H1 (cell line): Measurements from ENCODE around the gene LTB4R. TPM values are rescaled to one million over a fixed set of nuclear protein-coding genes. Genes with fewer than 3 reads are reported as not detected.

Experiments used
- CTCF ChIA-PET: fragments of 300-600 bp; sonication (Branson Sonifier 250); formaldehyde crosslinking; loops from one replicate; lab custom pipeline; 2021; ENCODE audit not compliant: partially characterized antibody; lab: Charles Lee
- POLR2A ChIA-PET: fragments of 300-600 bp; sonication (Branson Sonifier 250); formaldehyde crosslinking; loops from one replicate; lab custom pipeline; 2021; ENCODE audit warnings: inconsistent platforms; ENCODE audit not compliant: partially characterized antibody; lab: Charles Lee
- DNase-seq, 2 experiments: peaks; one replicate each; pipeline versions ENCODE4 v3.0.0 to v3.0.0-alpha.2; 2010 to 2022; ENCODE audit warnings: low spot score in 2 of 2, low read depth in 1 of 2, mixed read lengths in 1 of 2
- FAIRE-seq: peaks from 2 replicates; lab custom pipeline; 2011; peaks lifted over from hg19 to GRCh38; lab: Jason Lieb, UNC
- H2AFZ ChIP-seq: 2 replicates; pipeline ENCODE4 v1.8.1; 2012; ENCODE audit warnings: low read length, inconsistent platforms
- H2AK5ac ChIP-seq: 2 replicates; pipeline ENCODE4 v1.6.1; 2013; ENCODE audit warnings: low read depth, low read length
- H2BK120ac ChIP-seq: replicated peaks from 2 replicates; pipeline ENCODE3; 2013; ENCODE audit warnings: low read depth, low read length, inconsistent platforms
- H2BK12ac ChIP-seq: 2 replicates; pipeline ENCODE4 v1.6.1; 2013; ENCODE audit warnings: low read depth, low read length
- H2BK15ac ChIP-seq: 2 replicates; pipeline ENCODE4 v1.6.1; 2013; ENCODE audit warnings: low read length
- H2BK20ac ChIP-seq: 2 replicates; pipeline ENCODE4 v1.6.1; 2013; ENCODE audit warnings: low read length
- H2BK5ac ChIP-seq: 2 replicates; pipeline ENCODE4 v1.6.1; 2013; ENCODE audit warnings: low read depth, low read length
- H3K14ac ChIP-seq: 2 replicates; pipeline ENCODE4 v1.6.1; 2013; ENCODE audit warnings: inconsistent platforms; ENCODE audit not compliant: insufficient read length
- H3K18ac ChIP-seq: 2 replicates; pipeline ENCODE4 v1.6.1; 2013; ENCODE audit warnings: low read length; ENCODE audit errors: extremely low read depth
- H3K23ac ChIP-seq: 2 replicates; pipeline ENCODE4 v1.6.1; 2013; ENCODE audit warnings: inconsistent platforms; ENCODE audit not compliant: insufficient read length
- H3K23me2 ChIP-seq: 2 replicates; pipeline ENCODE4 v1.6.1; 2013; ENCODE audit warnings: low read depth, low read length
- H3K27ac ChIP-seq: 2 replicates; pipeline ENCODE4 v1.6.1; 2011; ENCODE audit warnings: low read depth, low read length, inconsistent platforms
- H3K27me3 ChIP-seq, 4 experiments: replicated peaks in 1 of 4; 1 replicate in 1 of 4; 2 replicates in 3 of 4; pipeline versions ENCODE4 v1.6.1 to v1.8.1; 2011 to 2013; ENCODE audit warnings: low read length in 3 of 4, mild to moderate bottlenecking in 3 of 4, inconsistent platforms in 2 of 4, mixed read lengths in 2 of 4, moderate library complexity in 1 of 4; ENCODE audit not compliant: control insufficient read depth in 3 of 4, insufficient read depth in 3 of 4; ENCODE audit errors: extremely low read depth in 1 of 4
- H3K36me3 ChIP-seq, 4 experiments: 2 replicates each; pipeline versions ENCODE4 v1.6.1 to v1.8.1; 2011 to 2013; ENCODE audit warnings: mild to moderate bottlenecking in 4 of 4, low read length in 3 of 4, moderate library complexity in 2 of 4, control low read depth in 1 of 4, inconsistent platforms in 1 of 4; ENCODE audit not compliant: insufficient read depth in 4 of 4, control insufficient read depth in 2 of 4
- H3K4ac ChIP-seq: replicated peaks from 2 replicates; pipeline ENCODE3; 2013; ENCODE audit warnings: low read length, low read depth, mixed read lengths, inconsistent platforms; ENCODE audit not compliant: insufficient read length
- H3K4me1 ChIP-seq, 4 experiments: replicated peaks in 1 of 4; 1 replicate in 1 of 4; 2 replicates in 3 of 4; pipeline versions ENCODE4 v1.6.1 to v1.8.1; 2011 to 2013; ENCODE audit warnings: low read length in 3 of 4, inconsistent platforms in 2 of 4, mixed read lengths in 1 of 4; ENCODE audit not compliant: insufficient read depth in 4 of 4, control insufficient read depth in 3 of 4
- H3K4me2 ChIP-seq, 2 experiments: 2 replicates each; pipeline versions ENCODE4 v1.6.1 to v1.8.1; 2011 to 2013; ENCODE audit warnings: low read depth in 2 of 2, low read length in 2 of 2, control low read depth in 1 of 2, inconsistent platforms in 1 of 2, mild to moderate bottlenecking in 1 of 2; ENCODE audit not compliant: insufficient read depth in 1 of 2
- H3K4me3 ChIP-seq, 4 experiments: fragments of 200-600, 300-600 bp in 1 of 4; sonication (generic), shearing (Covaris generic), sonication (Bioruptor Twin) in 1 of 4; 2 replicates each; pipeline versions ENCODE4 v1.5.1 to v1.8.1; 2011 to 2016; ENCODE audit warnings: low read length in 4 of 4, low read depth in 3 of 4, control low read depth in 2 of 4, inconsistent platforms in 2 of 4, mild to moderate bottlenecking in 2 of 4, mixed read lengths in 1 of 4, moderate library complexity in 1 of 4; ENCODE audit not compliant: insufficient read depth in 2 of 4; ENCODE audit errors: extremely low read depth in 1 of 4
- H3K56ac ChIP-seq: replicated peaks from 2 replicates; pipeline ENCODE3; 2013; ENCODE audit warnings: low read depth, mild to moderate bottlenecking, mixed read lengths, low read length, inconsistent platforms; ENCODE audit not compliant: insufficient read length
- H3K79me1 ChIP-seq: 2 replicates; pipeline ENCODE4 v1.6.1; 2013; ENCODE audit warnings: low read depth, low read length, control low read depth
- H3K79me2 ChIP-seq, 2 experiments: 2 replicates each; pipeline versions ENCODE4 v1.6.1 to v1.8.1; 2012 to 2013; ENCODE audit warnings: low read length in 2 of 2, mild to moderate bottlenecking in 2 of 2, inconsistent platforms in 1 of 2; ENCODE audit not compliant: insufficient read depth in 2 of 2, control insufficient read depth in 1 of 2
- H3K9ac ChIP-seq, 4 experiments: replicated peaks in 1 of 4; 1 replicate in 1 of 4; 2 replicates in 3 of 4; pipeline versions ENCODE4 v1.6.1 to v1.8.1; 2011 to 2013; ENCODE audit warnings: low read depth in 3 of 4, low read length in 3 of 4, control low read depth in 2 of 4, mild to moderate bottlenecking in 2 of 4, moderate library complexity in 2 of 4, inconsistent platforms in 1 of 4; ENCODE audit errors: extremely low read depth in 1 of 4
- H3K9me3 ChIP-seq, 2 experiments: 2 replicates each; pipeline versions ENCODE4 v1.6.1 to v1.8.1; 2012 to 2013; ENCODE audit warnings: mild to moderate bottlenecking in 2 of 2, moderate library complexity in 2 of 2, control low read depth in 1 of 2, inconsistent platforms in 1 of 2, low read depth in 1 of 2, low read length in 1 of 2, mixed read lengths in 1 of 2; ENCODE audit not compliant: insufficient read depth in 2 of 2
- H4K20me1 ChIP-seq, 2 experiments: replicated peaks in 1 of 2; 2 replicates each; pipeline versions ENCODE3 to v1.8.1; 2011 to 2013; ENCODE audit warnings: inconsistent platforms in 2 of 2, low read length in 2 of 2, mild to moderate bottlenecking in 1 of 2; ENCODE audit not compliant: insufficient read depth in 2 of 2, control insufficient read depth in 1 of 2
- H4K5ac ChIP-seq: 2 replicates; pipeline ENCODE4 v1.6.1; 2013; ENCODE audit warnings: low read length, low read depth, mixed read lengths, inconsistent platforms; ENCODE audit not compliant: insufficient read length
- H4K8ac ChIP-seq: 2 replicates; pipeline ENCODE4 v1.8.0; 2013; ENCODE audit warnings: mild to moderate bottlenecking, moderate library complexity, low read length, inconsistent platforms; ENCODE audit not compliant: insufficient read depth; ENCODE audit errors: extremely low read depth
- H4K91ac ChIP-seq: replicated peaks from 2 replicates; pipeline ENCODE3; 2013; ENCODE audit warnings: low read length, mixed read lengths, inconsistent platforms; ENCODE audit not compliant: insufficient read length
- ASH2L ChIP-seq: fragments of 200-600, 300-600 bp; sonication (generic); IDR thresholded peaks from one replicate; pipeline ENCODE4 v1.7.1; 2017; ENCODE audit warnings: low read length
- E2F6 ChIP-seq: IDR thresholded peaks from 2 replicates; pipeline ENCODE4 v1.6.1; 2012; ENCODE audit warnings: inconsistent platforms
- GABPA ChIP-seq: IDR thresholded peaks from 2 replicates; pipeline ENCODE4 v1.6.1; 2011; ENCODE audit warnings: mild to moderate bottlenecking, low read length, moderate library complexity, borderline replicate concordance; ENCODE audit not compliant: insufficient read depth
- POLR2AphosphoS5 ChIP-seq: IDR thresholded peaks from 2 replicates; pipeline ENCODE4 v1.6.1; 2011; ENCODE audit warnings: low read depth, low read length
- RAD21 ChIP-seq, 2 experiments: IDR thresholded peaks in 1 of 2; conservative IDR thresholded peaks in 1 of 2; 2 replicates each; pipeline ENCODE4 v1.6.1; 2011; ENCODE audit warnings: low read depth in 2 of 2, low read length in 2 of 2, improper control_type of control experiment in 1 of 2, inconsistent platforms in 1 of 2, mild to moderate bottlenecking in 1 of 2, moderate library complexity in 1 of 2
- TBP ChIP-seq: IDR thresholded peaks from 2 replicates; pipeline ENCODE4 v1.6.1; 2011; ENCODE audit warnings: low read depth, low read length, improper control_type of control experiment
- USF2 ChIP-seq: IDR thresholded peaks from 2 replicates; pipeline ENCODE4 v1.6.1; 2011; ENCODE audit warnings: low read length, improper control_type of control experiment
- WGBS, 2 experiments: shearing (Covaris generic) in 1 of 2; methylation state at CpG; one replicate each; pipeline versions ENCODE4 v1.1.6 to v1.1.7; 2013 to 2015; ENCODE audit warnings: low lambda C conversion rate in 2 of 2, mixed read lengths in 2 of 2, inconsistent platforms in 1 of 2, low coverage in 1 of 2, missing lambda C conversion rate in 1 of 2; ENCODE audit not compliant: insufficient replicate concordance in 2 of 2, insufficient coverage in 1 of 2, insufficient read length in 1 of 2; ENCODE audit errors: extremely low coverage in 1 of 2, missing lambda C conversion rate in 1 of 2; 5-methylcytosine and 5-hydroxymethylcytosine counted together
- polyA plus RNA-seq, 7 experiments: library from polyadenylated mRNA; depleted of rRNA in 3 of 7; stranded (reverse) in 5 of 7; unstranded in 2 of 7; fragments of >200 nt in 5 of 7; fragments of 200-250 nt in 2 of 7; gene quantifications; 1 replicate in 5 of 7; 2 replicates in 1 of 7; 4 replicates in 1 of 7; pipeline versions ENCODE4 v1.2.1 to v1.2.3, GENCODE V29; 2011 to 2013; ENCODE audit warnings: missing spikeins in 2 of 7, mixed read lengths in 2 of 7
- total RNA-seq: library from RNA; stranded (reverse); fragmentation: NEBNext Ultra II Directional; extraction: Animal tissue kit (Norgen Biotek cat#: 25700); gene quantifications from 2 replicates; pipeline ENCODE4 v1.2.1, GENCODE V29; 2021
- TF ChIP-seq, protein P1 (sequence below): IDR thresholded peaks from 2 replicates; pipeline ENCODE4 v1.6.1; 2012; ENCODE audit warnings: inconsistent platforms

The LTB4R gene
- total and polyA plus RNA-seq, 2 of the 8 experiments (the other 6 are each of a cell fraction or from before 2014, with no cell fraction given), result 4.1 to 6.7 TPM

GRCh38 chr14:24315807-24316596 lies 4.7 kb downstream of the LTB4R start:
- DNase-seq (peak in 1 of 2 experiments; percentile 78), FAIRE-seq (no peak)
- no peak overlapping the region for H2AFZ ChIP-seq
- CTCF ChIA-PET, result interaction anchor here (0.6 to 27.8 kb wide), 12 partner anchors 9 to 141 kb away, joined by 3 to 664 read pairs (median 3); partner anchors contain the start of genes ADCY4, CBLN3, CIDEB and DHRS1
- no peaks in the 10 kb centered on the region for H3K79me1 ChIP-seq
- H3K27me3 ChIP-seq, result peaks cover 0 to 42% (median 31%) of the 10 kb centered on the region in 4 experiments; a peak in 6 of 7 replicates
- H3K9ac ChIP-seq, result no peak overlapping the region; a peak in 1 of 7 replicates
- H2BK5ac ChIP-seq, result no peak overlapping the region
- H3K18ac ChIP-seq, result no peak overlapping the region
- no peak overlapping the region for H3K14ac ChIP-seq
- WGBS, 2 experiments, result 66% methylated on average over 67 of the region's 70 CpGs; no CpG with 5 or more reads in 1 of the 2 experiments
- no peaks in the 10 kb centered on the region for H3K23me2 ChIP-seq
- peak overlapping the region in 1 of 2 experiments; percentile 17; a peak in 1 of 4 replicates for H3K4me2 ChIP-seq
- H2BK12ac ChIP-seq, result no peak overlapping the region
- peak overlapping the region; percentile 86 for H4K8ac ChIP-seq
- H3K9me3 ChIP-seq, result no peaks in the 10 kb centered on the region; a peak in 1 of 4 replicates
- peaks cover 0 to 4% (median 0%) of the 10 kb centered on the region in 4 experiments; a peak in 2 of 8 replicates for H3K36me3 ChIP-seq
- H2BK20ac ChIP-seq, result no peak overlapping the region
- POLR2A ChIA-PET, result interaction anchor here (0.7 to 1.9 kb wide), 5 partner anchors 16 to 116 kb away, joined by 3 to 5 read pairs (median 3); partner anchors contain the start of genes ADCY4, DHRS1 and NOP9
- H2BK15ac ChIP-seq, result peak overlapping the region; percentile 96; the same call in 1 of the 2 replicates
- peak overlapping the region; percentile 61 for H4K91ac ChIP-seq
- no peak overlapping the region for H3K4me3 ChIP-seq
- no peak overlapping the region for H3K23ac ChIP-seq
- H2AK5ac ChIP-seq, result peak overlapping the region; percentile 17; the same call in 1 of the 2 replicates
- H3K79me2 ChIP-seq, result no peaks in the 10 kb centered on the region
- H3K56ac ChIP-seq, result no peak overlapping the region
- H2BK120ac ChIP-seq, result no peak overlapping the region
- no peak overlapping the region for H3K4ac ChIP-seq
- H3K27ac ChIP-seq, result no peak overlapping the region
- no peak overlapping the region for H4K5ac ChIP-seq
- H3K4me1 ChIP-seq, result no peaks in the 10 kb centered on the region; a peak in 2 of 7 replicates
- peaks cover 0 to 2% of the 10 kb centered on the region in 2 experiments for H4K20me1 ChIP-seq
- TF ChIP-seq USF2 (peak; percentile 44; the same call in 1 of the 2 replicates), POLR2AphosphoS5 (peak; percentile 11; the same call in 1 of the 2 replicates), E2F6 (peak; percentile 97), GABPA (0 out of 2 replicates have a peak, but pooled peaks have one; percentile 28), TBP (no peak), ASH2L (peak; percentile 27), RAD21 (IDR thresholded peaks at IDR 0.05 in 1 of 2, conservative IDR thresholded peaks at IDR 0.05 in 1 of 2; ENCODE audit: low read depth in 2 of 2, low read length in 2 of 2) (peak; percentile 6 to 37; a peak in 3 of 4 replicates)
- TF ChIP-seq, protein P1, sequence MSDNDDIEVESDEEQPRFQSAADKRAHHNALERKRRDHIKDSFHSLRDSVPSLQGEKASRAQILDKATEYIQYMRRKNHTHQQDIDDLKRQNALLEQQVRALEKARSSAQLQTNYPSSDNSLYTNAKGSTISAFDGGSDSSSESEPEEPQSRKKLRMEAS, result peak; percentile 98
